ENCODE data around the gene PRKCQ.

GRCh38 chr10:6386346-6386745 lies 193.7 kb downstream of the PRKCQ start:
- TF ChIP-seq GATA2 (IDR thresholded peaks at IDR 0.05; ENCODE audit: low read depth, low read length) (no peak), GATA3 (IDR thresholded peaks at IDR 0.05; ENCODE audit: low read depth, low read length) (no peak)

All from SH-SY5Y (cell line).